GM18870 (cell line): ENCODE data around the gene HELZ.

ENCODE experiments used
- ATAC-seq: cut with Tn5 transposase; IDR thresholded peaks from one replicate; pipeline ENCODE4 v1.9.1; 2021; ENCODE audit warnings: moderate library complexity; ENCODE audit not compliant: unreplicated experiment

HELZ gene

GRCh38 chr17:67092291-67092690, 152.7 kb downstream of the HELZ start:
- ATAC-seq = no peak

GRCh38 chr17:67090341-67090740, 154.7 kb downstream of the HELZ start:
- ATAC-seq = no peak

- ATAC-seq = no peak
Measured at GRCh38 chr17:67088639-67089038, 156.4 kb downstream of the HELZ start.

- no peak for ATAC-seq
Measured at GRCh38 chr17:67085406-67085805, 159.6 kb downstream of the HELZ start.

GRCh38 chr17:67082107-67082506, 162.9 kb downstream of the HELZ start:
- ATAC-seq = peak; percentile 83

GRCh38 chr17:67080804-67081203, 164.2 kb downstream of the HELZ start:
- no peak for ATAC-seq

GRCh38 chr17:67079491-67079890, 165.5 kb downstream of the HELZ start:
- ATAC-seq = no peak

- ATAC-seq = no peak
Measured at GRCh38 chr17:67078292-67078691, 166.7 kb downstream of the HELZ start.

GRCh38 chr17:67076290-67076689, 168.7 kb downstream of the HELZ start:
- no peak for ATAC-seq

- no peak for ATAC-seq
Measured at GRCh38 chr17:67074781-67075180, 170.2 kb downstream of the HELZ start.

- no peak for ATAC-seq
Measured at GRCh38 chr17:67072885-67073284, 172.1 kb downstream of the HELZ start.

GRCh38 chr17:67071595-67071994, 173.4 kb downstream of the HELZ start:
- ATAC-seq = no peak

- ATAC-seq = no peak
Measured at GRCh38 chr17:67069603-67070136, 175.3 kb downstream of the HELZ start.

GRCh38 chr17:67068999-67069398, 176.0 kb downstream of the HELZ start:
- no peak for ATAC-seq

GRCh38 chr17:67067571-67068482, 177.2 kb downstream of the HELZ start:
- no peak for ATAC-seq

GRCh38 chr17:67066717-67067116, 178.3 kb downstream of the HELZ start:
- ATAC-seq = no peak

GRCh38 chr17:67063141-67063540, 181.9 kb downstream of the HELZ start:
- ATAC-seq = no peak

GRCh38 chr17:67059372-67059771, 185.6 kb downstream of the HELZ start:
- ATAC-seq = no peak

GRCh38 chr17:67058036-67058435, 187.0 kb downstream of the HELZ start:
- ATAC-seq = no peak

GRCh38 chr17:67056746-67057490, 188.1 kb downstream of the HELZ start:
- no peak for ATAC-seq

GRCh38 chr17:67055811-67056745, 188.9 kb downstream of the HELZ start:
- no peak for ATAC-seq
